GM23338 (cell line): ENCODE results near the gene SUCLG2. TPM values are rescaled to one million over a fixed set of nuclear protein-coding genes. Genes with fewer than 3 reads are reported as not detected.

ENCODE experiments used
- ATAC-seq: fragments of 200-7000 bp; cut with Tn5 transposase; 3 replicates; pipeline ENCODE4 v1.9.1; 2020
- DNase-seq: peaks from one replicate; pipeline ENCODE4 v3.0.0-alpha.2; 2015; ENCODE audit warnings: low spot score
- H2AFZ ChIP-seq: fragments of 200-600 bp; sonication (generic); 2 replicates; pipeline ENCODE4 v1.8.0; 2016; ENCODE audit warnings: antibody characterized with exemption, mild to moderate bottlenecking, moderate library complexity
- H3F3A ChIP-seq: fragments of 200-600 bp; sonication (generic); replicated peaks from 2 replicates; pipeline ENCODE4 v1.8.0; 2017; ENCODE audit warnings: antibody characterized with exemption, mixed run types, low read depth
- H3K27ac ChIP-seq: fragments of 200-600 bp; sonication (generic); 2 replicates; pipeline ENCODE4 v1.6.1; 2016; ENCODE audit warnings: low read depth
- H3K27me3 ChIP-seq: fragments of 200-600 bp; sonication (generic); 2 replicates; pipeline ENCODE4 v1.8.0; 2016; ENCODE audit warnings: mild to moderate bottlenecking, mixed run types, moderate library complexity; ENCODE audit not compliant: insufficient read depth
- H3K36me3 ChIP-seq: fragments of 200-600 bp; sonication (generic); 2 replicates; pipeline ENCODE4 v1.8.0; 2016; ENCODE audit warnings: mild to moderate bottlenecking; ENCODE audit not compliant: insufficient read depth
- H3K4me1 ChIP-seq: fragments of 200-600 bp; sonication (generic); 2 replicates; pipeline ENCODE4 v1.8.0; 2016; ENCODE audit warnings: mild to moderate bottlenecking, moderate library complexity; ENCODE audit not compliant: insufficient read depth
- H3K4me2 ChIP-seq: fragments of 200-600 bp; sonication (generic); 2 replicates; pipeline ENCODE4 v1.7.1; 2017; ENCODE audit warnings: mixed run types
- H3K4me3 ChIP-seq: fragments of 200-600 bp; sonication (generic); 2 replicates; pipeline ENCODE4 v1.6.1; 2016; ENCODE audit warnings: mixed run types
- H3K79me2 ChIP-seq: fragments of 200-600 bp; sonication (generic); replicated peaks from 2 replicates; pipeline ENCODE4 v1.8.0; 2017; ENCODE audit warnings: mild to moderate bottlenecking; ENCODE audit not compliant: insufficient read depth
- H3K9me2 ChIP-seq: fragments of 200-600 bp; sonication (generic); 2 replicates; pipeline ENCODE4 v1.8.0; 2017; ENCODE audit not compliant: insufficient read depth
- H4K20me1 ChIP-seq: fragments of 200-600 bp; sonication (generic); replicated peaks from 2 replicates; pipeline ENCODE4 v1.8.0; 2017; ENCODE audit warnings: mild to moderate bottlenecking; ENCODE audit not compliant: insufficient read depth
- H3K27ac Mint-ChIP-seq: 2 replicates; pipeline ENCODE4 v1.8.0; 2020; ENCODE audit warnings: inconsistent platforms, mild to moderate bottlenecking, moderate library complexity, mixed read lengths
- H3K27me3 Mint-ChIP-seq: 3 replicates; pipeline ENCODE4 v1.8.0; 2022; ENCODE audit warnings: low read depth, mild to moderate bottlenecking, moderate library complexity, mixed read lengths, inconsistent platforms; ENCODE audit not compliant: insufficient read depth, poor library complexity
- H3K36me3 Mint-ChIP-seq: 3 replicates; pipeline ENCODE4 v1.8.0; 2021; ENCODE audit warnings: low read depth, mild to moderate bottlenecking, inconsistent platforms, moderate library complexity, mixed read lengths
- H3K4me1 Mint-ChIP-seq: 3 replicates; pipeline ENCODE4 v1.8.0; 2020; ENCODE audit warnings: mild to moderate bottlenecking, inconsistent platforms, mixed read lengths
- H3K4me3 Mint-ChIP-seq: 3 replicates; pipeline ENCODE4 v1.8.0; 2021; ENCODE audit warnings: moderate library complexity, mild to moderate bottlenecking, inconsistent platforms, mixed read lengths
- H3K9me3 Mint-ChIP-seq: 3 replicates; pipeline ENCODE4 v1.8.0; 2020; ENCODE audit warnings: moderate library complexity, mild to moderate bottlenecking, inconsistent platforms, mixed read lengths
- CREB1 ChIP-seq: fragments of 250-450 bp; sonication (Bioruptor Pico); IDR thresholded peaks from 2 replicates; pipeline ENCODE4 v1.5.0; 2020; ENCODE audit warnings: low read depth, mild to moderate bottlenecking, moderate library complexity
- CTCF ChIP-seq, 2 experiments: fragments of 200-600 bp in 1 of 2; sonication (generic) in 1 of 2; conservative IDR thresholded peaks; 2 replicates each; pipeline versions ENCODE4 v1.5.1 to v1.6.1; 2016 to 2017; ENCODE audit warnings: antibody characterized with exemption in 2 of 2, low read depth in 2 of 2, mild to moderate bottlenecking in 2 of 2, moderate library complexity in 1 of 2
- ETS1 ChIP-seq: IDR thresholded peaks from 2 replicates; pipeline ENCODE4 v1.6.1; 2016; ENCODE audit warnings: antibody characterized with exemption
- JUNB ChIP-seq: IDR thresholded peaks from one replicate; pipeline ENCODE4 v1.6.1; 2016; ENCODE audit warnings: antibody characterized with exemption; ENCODE audit not compliant: unreplicated experiment
- NANOG ChIP-seq: IDR thresholded peaks from 2 replicates; pipeline ENCODE4 v1.6.1; 2016; ENCODE audit warnings: antibody characterized with exemption, borderline replicate concordance
- REST ChIP-seq: IDR thresholded peaks from one replicate; pipeline ENCODE4 v1.6.1; 2018; ENCODE audit warnings: antibody characterized with exemption; ENCODE audit not compliant: unreplicated experiment
- STAT1 ChIP-seq: IDR thresholded peaks from one replicate; pipeline ENCODE4 v1.6.1; 2016; ENCODE audit warnings: antibody characterized with exemption; ENCODE audit not compliant: unreplicated experiment
- ZNF462 ChIP-seq: fragments of 250-450 bp; sonication (Bioruptor Pico); IDR thresholded peaks from 2 replicates; pipeline ENCODE4 v1.5.0; 2020; ENCODE audit warnings: mild to moderate bottlenecking, moderate library complexity
- polyA plus RNA-seq: library from polyadenylated mRNA; unstranded; fragments of >200 nt; fragmentation: Nextera tagmentation; extraction: Ambion mirVana; gene quantifications from 2 replicates; pipeline ENCODE4 v1.2.1, GENCODE V29; 2016
- total RNA-seq: library from RNA; depleted of rRNA; stranded (reverse); fragments of >200 nt; shearing (Covaris generic); gene quantifications from 2 replicates; pipeline ENCODE4 v1.2.3, GENCODE V29; 2014

The SUCLG2 gene
- total and polyA plus RNA-seq, 2 experiments from 2014 or later = 29.3 to 39.0 TPM

GRCh38 chr3:67384760-67385397, 269.5 kb downstream of the SUCLG2 start:
- Histone ChIP-seq H3F3A (no peaks in the 10 kb centered on the region), H3K4me1 (peaks cover 3% of the 10 kb centered on the region; the same call in 1 of the 2 replicates), H3K79me2 (no peaks in the 10 kb centered on the region), H3K9me2 (no peaks in the 10 kb centered on the region), H3K4me2 (no peak overlapping the region), H4K20me1 (no peaks in the 10 kb centered on the region), H3K27ac (no peak overlapping the region), H3K4me3 (no peak overlapping the region), H2AFZ (no peak overlapping the region), H3K36me3 (no peaks in the 10 kb centered on the region), H3K27me3 (no peaks in the 10 kb centered on the region)
- peaks cover 2% of the 10 kb centered on the region; the same call in 2 of the 3 replicates for H3K36me3 Mint-ChIP-seq
- DNase-seq (peak; percentile 83), ATAC-seq (peak; percentile 92)
- no peak overlapping the region for H3K4me3 Mint-ChIP-seq
- no peaks in the 10 kb centered on the region for H3K9me3 Mint-ChIP-seq
- TF ChIP-seq STAT1 (no peak), CTCF (conservative IDR thresholded peaks at IDR 0.05; ENCODE audit: low read depth in 2 of 2) (peak; percentile 90 to 95)
- H3K27me3 Mint-ChIP-seq = no peaks in the 10 kb centered on the region
- H3K4me1 Mint-ChIP-seq = peaks cover 15% of the 10 kb centered on the region; the same call in 2 of the 3 replicates
- no peak overlapping the region for H3K27ac Mint-ChIP-seq

GRCh38 chr3:67384016-67384415, 270.4 kb downstream of the SUCLG2 start:
- Histone ChIP-seq H3K79me2 (no peaks in the 10 kb centered on the region), H3K4me1 (peaks cover 3% of the 10 kb centered on the region; the same call in 1 of the 2 replicates), H3K27ac (no peak overlapping the region), H3K36me3 (no peaks in the 10 kb centered on the region), H3K9me2 (no peaks in the 10 kb centered on the region), H3K4me3 (no peak overlapping the region), H3K27me3 (no peaks in the 10 kb centered on the region), H3K4me2 (no peak overlapping the region), H4K20me1 (no peaks in the 10 kb centered on the region), H2AFZ (no peak overlapping the region), H3F3A (no peaks in the 10 kb centered on the region)
- DNase-seq (no peak), ATAC-seq (no peak)
- Mint-ChIP-seq H3K4me3 (no peak overlapping the region), H3K27ac (no peak overlapping the region), H3K27me3 (no peaks in the 10 kb centered on the region), H3K4me1 (peaks cover 15% of the 10 kb centered on the region; the same call in 2 of the 3 replicates), H3K36me3 (peaks cover 7% of the 10 kb centered on the region), H3K9me3 (no peaks in the 10 kb centered on the region)
- TF ChIP-seq NANOG (no peak), ETS1 (no peak), STAT1 (no peak), CREB1 (no peak), ZNF462 (no peak), JUNB (no peak), REST (no peak)
